ENCODE results near the gene MMP17.
A peak's percentile ranks its signal among the peaks of the same experiment; 100 is the strongest.

The MMP17 gene

DNA sequence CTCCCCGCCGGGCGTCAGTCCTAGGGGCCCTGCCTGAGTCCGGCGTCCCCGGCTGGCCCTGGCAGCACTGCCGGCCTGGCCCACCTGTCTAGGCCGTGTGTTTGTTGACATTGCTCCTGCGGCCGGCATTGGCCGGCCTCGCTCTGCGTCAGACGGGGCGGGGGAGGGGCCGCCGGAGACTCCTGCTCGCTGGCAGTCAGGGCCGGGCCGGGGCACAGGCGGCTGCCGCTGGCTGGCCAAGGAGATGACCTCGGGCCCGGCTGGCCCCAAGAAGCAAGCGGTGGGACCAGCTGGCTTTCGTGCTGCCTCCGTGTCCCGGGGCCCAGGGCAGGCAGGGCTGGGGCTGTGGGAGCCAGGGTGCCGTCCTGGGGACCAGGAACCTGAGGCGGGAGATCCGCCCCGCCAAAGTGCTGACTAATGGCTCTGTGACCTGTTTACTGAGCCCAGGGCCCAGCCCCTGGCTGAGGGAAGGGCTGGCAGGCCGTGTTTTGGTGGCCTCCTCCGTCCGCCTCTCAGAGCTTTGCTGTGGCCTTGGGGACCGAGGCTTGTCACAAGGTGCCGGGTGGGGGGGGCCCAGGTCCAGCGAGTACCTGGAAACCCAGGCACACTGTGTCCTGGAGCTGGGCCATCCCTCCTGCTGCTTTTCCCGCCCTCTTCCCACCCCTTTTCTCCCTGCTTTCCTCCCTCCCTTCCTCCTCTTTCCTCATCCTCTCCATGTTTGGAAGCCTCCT, 68.1 kb downstream of the MMP17 start:
- peak in 1 of 2 experiments; percentile 76 for DNase-seq

DNA sequence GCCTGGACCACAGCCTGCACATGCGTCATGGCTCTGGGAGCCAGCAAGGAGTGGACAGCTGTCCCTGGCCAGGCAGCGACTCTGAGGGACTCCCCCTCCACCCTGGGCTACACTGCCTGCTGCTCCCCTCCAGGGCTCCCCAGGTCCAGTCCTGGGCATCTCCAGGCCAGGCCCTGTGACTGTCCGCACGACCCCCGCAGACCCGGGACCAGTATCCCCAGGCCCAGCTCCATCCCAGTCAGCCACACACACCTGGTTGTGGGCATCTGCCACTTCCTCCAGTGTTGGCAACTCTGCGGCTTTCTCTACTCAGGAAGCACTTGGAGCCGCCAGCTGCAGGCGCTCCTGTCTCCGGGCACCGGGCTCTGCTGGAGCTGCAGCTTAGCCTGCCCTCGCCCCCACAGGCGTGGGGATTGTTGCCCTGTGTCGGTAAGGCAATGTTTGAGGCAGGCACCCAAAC, 68.6 kb downstream of the MMP17 start:
- no peak for DNase-seq

DNA sequence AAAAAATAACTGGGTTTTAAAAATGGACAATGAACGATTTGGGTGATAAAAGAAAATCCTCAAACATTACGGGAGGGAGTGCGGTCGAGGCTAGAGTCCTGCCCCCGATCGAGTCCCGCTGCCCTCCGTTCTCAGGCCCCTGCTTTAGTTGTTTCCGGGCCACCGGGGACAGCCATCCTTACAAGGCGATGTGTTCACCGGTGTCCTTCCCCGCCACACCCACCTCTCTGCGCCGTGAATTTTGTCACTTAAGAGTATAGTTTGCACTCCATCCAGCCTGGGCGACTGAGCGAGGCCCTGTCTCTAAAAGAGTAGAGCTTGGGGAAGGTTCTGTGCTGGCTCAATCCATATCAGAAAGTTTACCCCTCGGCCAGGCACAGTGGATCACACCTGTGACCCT, 69.1 kb downstream of the MMP17 start:
- no peak for DNase-seq

DNA sequence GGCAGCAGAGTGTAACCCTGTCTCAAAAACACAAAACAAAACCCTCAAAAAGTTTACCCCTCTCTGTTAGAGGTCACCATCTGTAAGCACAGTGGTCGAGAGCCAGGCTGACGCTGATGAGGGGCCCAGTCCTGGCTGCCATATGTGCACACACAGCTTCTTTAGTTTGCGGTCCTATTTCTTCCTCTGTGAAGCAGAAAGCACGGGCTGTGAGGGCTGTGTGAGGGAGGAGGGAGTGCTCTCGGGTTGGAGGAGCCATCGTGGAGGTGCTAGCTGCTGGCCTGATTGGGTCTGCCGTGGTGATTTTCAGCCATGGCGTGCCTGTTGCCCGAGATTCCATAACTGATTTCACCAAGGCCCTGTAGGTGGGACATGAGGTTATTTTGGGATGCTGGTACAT, 69.7 kb downstream of the MMP17 start:
- DNase-seq, result no peak

DNA sequence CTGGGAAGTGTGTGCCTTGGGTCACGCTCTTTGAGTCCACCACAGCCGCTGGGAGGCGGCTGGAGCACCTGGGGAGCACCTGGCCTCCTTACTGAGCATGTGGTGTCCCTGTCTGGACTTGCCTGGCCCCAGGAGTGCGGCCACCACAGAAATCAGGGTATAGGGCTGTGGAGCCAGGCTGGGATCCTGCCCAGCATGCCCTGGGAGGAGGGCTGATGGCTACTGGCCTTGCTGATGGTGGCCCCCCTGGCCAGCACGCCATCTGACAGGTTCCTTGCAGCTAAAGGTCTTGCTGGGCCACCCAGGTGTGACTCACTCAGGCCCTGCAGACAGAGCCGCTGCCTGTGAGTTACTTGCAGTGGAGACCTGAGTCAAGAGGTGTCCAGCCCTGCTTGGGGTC, 72.2 kb downstream of the MMP17 start:
- no peak for DNase-seq
